ENCODE measurements around the gene LIMS2.

DNA sequence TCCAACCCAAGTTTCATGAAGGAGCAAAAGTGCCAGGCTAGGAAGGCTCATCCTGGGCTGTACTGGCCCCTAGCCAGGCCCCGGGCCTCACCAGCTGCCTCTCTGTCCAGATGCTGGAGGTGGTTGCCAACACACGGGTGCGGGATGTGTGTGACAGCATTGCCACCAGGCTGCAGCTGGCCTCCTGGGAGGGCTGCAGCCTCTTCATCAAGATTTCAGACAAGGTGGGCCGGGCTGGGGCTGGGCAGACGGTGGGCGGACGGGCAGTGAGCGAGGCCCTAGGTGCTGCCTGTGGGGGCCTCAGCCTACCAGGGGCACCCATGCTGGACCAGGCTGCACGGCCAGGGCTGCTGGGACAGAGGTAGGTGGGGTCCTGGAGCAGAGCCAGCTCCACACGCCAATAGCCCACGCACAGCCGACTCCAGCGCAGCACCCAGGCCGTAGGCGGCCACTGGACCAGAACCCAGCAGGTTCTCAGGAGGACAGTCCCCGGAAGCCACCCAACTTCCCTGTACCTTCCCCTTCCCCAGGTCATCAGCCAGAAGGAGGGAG lies 41.2 kb downstream of the LIMS2 start:
- TF ChIP-seq, protein P1, sequence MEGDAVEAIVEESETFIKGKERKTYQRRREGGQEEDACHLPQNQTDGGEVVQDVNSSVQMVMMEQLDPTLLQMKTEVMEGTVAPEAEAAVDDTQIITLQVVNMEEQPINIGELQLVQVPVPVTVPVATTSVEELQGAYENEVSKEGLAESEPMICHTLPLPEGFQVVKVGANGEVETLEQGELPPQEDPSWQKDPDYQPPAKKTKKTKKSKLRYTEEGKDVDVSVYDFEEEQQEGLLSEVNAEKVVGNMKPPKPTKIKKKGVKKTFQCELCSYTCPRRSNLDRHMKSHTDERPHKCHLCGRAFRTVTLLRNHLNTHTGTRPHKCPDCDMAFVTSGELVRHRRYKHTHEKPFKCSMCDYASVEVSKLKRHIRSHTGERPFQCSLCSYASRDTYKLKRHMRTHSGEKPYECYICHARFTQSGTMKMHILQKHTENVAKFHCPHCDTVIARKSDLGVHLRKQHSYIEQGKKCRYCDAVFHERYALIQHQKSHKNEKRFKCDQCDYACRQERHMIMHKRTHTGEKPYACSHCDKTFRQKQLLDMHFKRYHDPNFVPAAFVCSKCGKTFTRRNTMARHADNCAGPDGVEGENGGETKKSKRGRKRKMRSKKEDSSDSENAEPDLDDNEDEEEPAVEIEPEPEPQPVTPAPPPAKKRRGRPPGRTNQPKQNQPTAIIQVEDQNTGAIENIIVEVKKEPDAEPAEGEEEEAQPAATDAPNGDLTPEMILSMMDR (IDR thresholded peaks at IDR 0.05 in 8 of 11, conservative IDR thresholded peaks at IDR 0.05 in 3 of 11) = no peak
- no peak for TF ChIP-seq POLR2A (IDR thresholded peaks at IDR 0.05)

Data from spleen (tissue), 7 donors.